Tibial artery (tissue), 4 donors: Measurements from ENCODE around the gene TGM4.

ENCODE experiments used
- DNase-seq, 2 donors: peaks; one replicate each; pipeline ENCODE4 v3.0.0-alpha.2; 2019
- H3K27ac ChIP-seq, 2 donors: fragments of 200-600 bp; sonication (generic) in 1 of 2; 1 replicate in 1 of 2; 2 replicates in 1 of 2; pipeline ENCODE4 v1.5.1; 2018 to 2019; ENCODE audit warnings: mild to moderate bottlenecking in 1 of 2
- H3K27me3 ChIP-seq, 2 donors: fragments of 200-600 bp; sonication (generic) in 1 of 2; one replicate each; pipeline versions ENCODE4 v1.5.1 to v1.6.0; 2016 to 2019
- H3K36me3 ChIP-seq, 3 donors: fragments of 200-600 bp; sonication (generic) in 2 of 3; one replicate each; pipeline ENCODE4 v1.5.1; 2016 to 2019; ENCODE audit warnings: mild to moderate bottlenecking in 2 of 3
- H3K4me1 ChIP-seq, 4 donors: fragments of 200-600 bp; sonication (generic) in 2 of 4; 1 replicate in 3 of 4; 2 replicates in 1 of 4; pipeline ENCODE4 v1.5.1; 2016 to 2019
- H3K4me3 ChIP-seq, 2 donors: fragments of 200-600 bp; sonication (generic) in 1 of 2; 1 replicate in 1 of 2; 2 replicates in 1 of 2; pipeline ENCODE4 v1.5.1; 2018 to 2019; ENCODE audit warnings: mild to moderate bottlenecking in 2 of 2
- H3K9me3 ChIP-seq, 3 donors: fragments of 200-600 bp; sonication (generic) in 1 of 3; one replicate each; pipeline ENCODE4 v1.5.1; 2016 to 2019
- CTCF ChIP-seq, 2 experiments: fragments of 200-600 bp in 1 of 2; fragments of 450-650 bp in 1 of 2; IDR thresholded peaks; one replicate each; pipeline ENCODE4 v1.5.1; 2017 to 2019; ENCODE audit warnings: antibody characterized with exemption in 2 of 2, mild to moderate bottlenecking in 1 of 2, moderate library complexity in 1 of 2
- intact Hi-C: fragments of 100-400 bp; cut with DNase I; formaldehyde crosslinking; loops from one replicate; pipeline ENCODE4 v1.15.0; 2023; ENCODE audit warnings: low total_unique reads

The TGM4 gene

GRCh38 chr3:44874308-44874707, at the start of gene TGM4:
Gene TGM4, plus strand, starts transcription at chr3:44874608. Its CDS starts 71 bp downstream, at chr3:44874679.
- Histone ChIP-seq H3K36me3 (no peaks in the 10 kb centered on the region), H3K4me3 (no peak within 1 kb of the TSS), H3K9me3 (no peaks in the 10 kb centered on the region), H3K4me1 (no peaks in the 10 kb centered on the region), H3K27ac (no peak within 1 kb of the TSS), H3K27me3 (no peaks in the 10 kb centered on the region)
- DNase-seq, result no peak
- intact Hi-C loops, result no loop called here
- no peak for TF ChIP-seq CTCF (IDR thresholded peaks at IDR 0.05)

- H3K27me3 ChIP-seq, result no peaks in the 10 kb centered on the region
- no peak for DNase-seq
- H3K4me3 ChIP-seq, result no peak overlapping the region
- TF ChIP-seq CTCF (IDR thresholded peaks at IDR 0.05), result no peak
- H3K27ac ChIP-seq, result no peak overlapping the region
- no peaks in the 10 kb centered on the region for H3K4me1 ChIP-seq
- no peaks in the 10 kb centered on the region for H3K9me3 ChIP-seq
- no peaks in the 10 kb centered on the region for H3K36me3 ChIP-seq
- intact Hi-C loops, result no loop called here
Observed at GRCh38 chr3:44825264-44825925, 49.0 kb upstream of the TGM4 start.

GRCh38 chr3:44827196-44827595, 47.2 kb upstream of the TGM4 start:
- H3K36me3 ChIP-seq, result no peaks in the 10 kb centered on the region
- H3K27me3 ChIP-seq, result no peaks in the 10 kb centered on the region
- H3K27ac ChIP-seq, result no peak overlapping the region
- no peaks in the 10 kb centered on the region for H3K4me1 ChIP-seq
- intact Hi-C loops, result no loop called here
- no peak overlapping the region for H3K4me3 ChIP-seq
- no peaks in the 10 kb centered on the region for H3K9me3 ChIP-seq
- no peak for TF ChIP-seq CTCF (IDR thresholded peaks at IDR 0.05)
- DNase-seq, result no peak

GRCh38 chr3:44831232-44831631, 43.2 kb upstream of the TGM4 start:
- H3K27ac ChIP-seq, result no peak overlapping the region
- no peak for DNase-seq
- H3K4me1 ChIP-seq, result no peaks in the 10 kb centered on the region
- H3K27me3 ChIP-seq, result no peaks in the 10 kb centered on the region
- TF ChIP-seq CTCF (IDR thresholded peaks at IDR 0.05), result no peak
- no peaks in the 10 kb centered on the region for H3K36me3 ChIP-seq
- intact Hi-C loops, result no loop called here
- no peak overlapping the region for H3K4me3 ChIP-seq
- no peaks in the 10 kb centered on the region for H3K9me3 ChIP-seq

GRCh38 chr3:44832032-44832431, 42.4 kb upstream of the TGM4 start:
- H3K27ac ChIP-seq, result no peak overlapping the region

More at GRCh38 chr3:44832032-44832431, 42.4 kb upstream of the TGM4 start:
- H3K9me3 ChIP-seq, result peaks cover 0 to 6% (median 6%) of the 10 kb centered on the region in 3 donors
- intact Hi-C loops, result no loop called here
- H3K27me3 ChIP-seq, result no peaks in the 10 kb centered on the region
- no peaks in the 10 kb centered on the region for H3K36me3 ChIP-seq
- no peak for TF ChIP-seq CTCF (IDR thresholded peaks at IDR 0.05)
- no peak for DNase-seq
- no peaks in the 10 kb centered on the region for H3K4me1 ChIP-seq
- H3K4me3 ChIP-seq, result no peak overlapping the region
